DOHH2 (cell line): ENCODE measurements around the gene SLC38A5.

ENCODE experiments used
- EZH2phosphoT487 ChIP-seq: fragments of 200-600 bp; sonication (generic); IDR thresholded peaks from 2 replicates; pipeline ENCODE4 v1.6.1; 2017; ENCODE audit warnings: borderline replicate concordance, mild to moderate bottlenecking, antibody characterized with exemption, low read length, moderate library complexity, mixed read lengths
- TF ChIP-seq, protein P1 (sequence below): fragments of 200-600 bp; sonication (generic); IDR thresholded peaks from one replicate; pipeline ENCODE4 v1.5.1; 2014; ENCODE audit warnings: antibody characterized with exemption, mild to moderate bottlenecking, low read depth, low read length; ENCODE audit not compliant: poor library complexity, severe bottlenecking

DNA sequence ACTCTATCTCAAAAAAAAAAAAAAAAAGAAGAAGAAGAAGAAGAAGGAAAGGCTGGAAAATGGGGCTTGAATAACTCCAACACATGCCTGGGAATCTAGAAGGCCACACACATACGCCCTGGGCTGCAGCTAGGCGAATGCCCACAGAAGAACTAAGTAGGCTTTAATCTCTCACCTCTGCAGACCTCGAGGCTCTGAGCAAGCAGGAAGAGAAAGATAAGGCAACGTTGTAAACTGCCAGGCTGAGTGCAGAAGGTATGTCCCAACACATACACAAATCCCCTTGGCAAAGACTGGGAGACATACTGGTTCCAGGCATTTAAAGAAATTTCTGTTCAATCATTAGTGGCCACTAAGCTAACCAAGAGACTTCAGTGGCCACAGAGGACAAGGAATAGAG, 18.4 kb downstream of the SLC38A5 start:
- TF ChIP-seq EZH2phosphoT487, result no peak
- TF ChIP-seq, protein P1, sequence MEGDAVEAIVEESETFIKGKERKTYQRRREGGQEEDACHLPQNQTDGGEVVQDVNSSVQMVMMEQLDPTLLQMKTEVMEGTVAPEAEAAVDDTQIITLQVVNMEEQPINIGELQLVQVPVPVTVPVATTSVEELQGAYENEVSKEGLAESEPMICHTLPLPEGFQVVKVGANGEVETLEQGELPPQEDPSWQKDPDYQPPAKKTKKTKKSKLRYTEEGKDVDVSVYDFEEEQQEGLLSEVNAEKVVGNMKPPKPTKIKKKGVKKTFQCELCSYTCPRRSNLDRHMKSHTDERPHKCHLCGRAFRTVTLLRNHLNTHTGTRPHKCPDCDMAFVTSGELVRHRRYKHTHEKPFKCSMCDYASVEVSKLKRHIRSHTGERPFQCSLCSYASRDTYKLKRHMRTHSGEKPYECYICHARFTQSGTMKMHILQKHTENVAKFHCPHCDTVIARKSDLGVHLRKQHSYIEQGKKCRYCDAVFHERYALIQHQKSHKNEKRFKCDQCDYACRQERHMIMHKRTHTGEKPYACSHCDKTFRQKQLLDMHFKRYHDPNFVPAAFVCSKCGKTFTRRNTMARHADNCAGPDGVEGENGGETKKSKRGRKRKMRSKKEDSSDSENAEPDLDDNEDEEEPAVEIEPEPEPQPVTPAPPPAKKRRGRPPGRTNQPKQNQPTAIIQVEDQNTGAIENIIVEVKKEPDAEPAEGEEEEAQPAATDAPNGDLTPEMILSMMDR, result no peak
